NCI-H446 (cell line): ENCODE results near the gene AGBL2.

ENCODE experiments used
- DNase-seq, 2 experiments: peaks; one replicate each; lab custom pipeline; 2025; lab: John Stamatoyannopoulos, UW

Gene AGBL2

GRCh38 chr11:47631473-47631872 lies 83.7 kb downstream of the AGBL2 start:
- DNase-seq, result no peak

- DNase-seq, result no peak
Observed at GRCh38 chr11:47628026-47628425, 87.1 kb downstream of the AGBL2 start.

GRCh38 chr11:47626234-47626633 lies 88.9 kb downstream of the AGBL2 start:
- DNase-seq, result no peak

GRCh38 chr11:47620836-47621378 lies 94.3 kb downstream of the AGBL2 start:
- DNase-seq, result no peak

GRCh38 chr11:47617417-47617809 lies 97.8 kb downstream of the AGBL2 start:
- no peak for DNase-seq

GRCh38 chr11:47616726-47617416 lies 98.3 kb downstream of the AGBL2 start:
- peak; percentile 39 to 66 for DNase-seq

- no peak for DNase-seq
Observed at GRCh38 chr11:47615249-47615648, 99.9 kb downstream of the AGBL2 start.

- DNase-seq, result no peak
Observed at GRCh38 chr11:47611348-47611794, 103.8 kb downstream of the AGBL2 start.

GRCh38 chr11:47609675-47610074 lies 105.5 kb downstream of the AGBL2 start:
- DNase-seq, result no peak
